Gastroesophageal sphincter (tissue), 4 donors: ENCODE measurements around the gene FOXO3. TPM values are rescaled to one million over a fixed set of nuclear protein-coding genes. Genes with fewer than 3 reads are reported as not detected.
"Not testable (repeated sequence)": the region's sequence is repeated elsewhere in the genome, so short reads cannot be mapped to it uniquely, and the experiment has no call there.

Experiments
- ATAC-seq: fragments of 150-250 bp; one replicate; pipeline ENCODE4 v1.9.1; 2016; ENCODE audit warnings: mild to moderate bottlenecking, moderate library complexity
- H3K27ac ChIP-seq, 4 donors: fragments of 200-600 bp; sonication (generic) in 3 of 4; 1 replicate in 3 of 4; 2 replicates in 1 of 4; pipeline ENCODE4 v1.5.1; 2016 to 2019
- H3K27me3 ChIP-seq: fragments of 200-600 bp; sonication (generic); one replicate; pipeline ENCODE4 v1.5.1; 2019
- H3K36me3 ChIP-seq, 2 donors: fragments of 200-600 bp; sonication (generic); one replicate each; pipeline ENCODE4 v1.5.1; 2019; ENCODE audit warnings: control low read depth in 1 of 2
- H3K4me1 ChIP-seq, 3 donors: fragments of 200-600 bp; sonication (generic); 1 replicate in 2 of 3; 2 replicates in 1 of 3; pipeline ENCODE4 v1.5.1; 2016 to 2019; ENCODE audit warnings: control low read depth in 2 of 3
- H3K4me3 ChIP-seq, 2 donors: fragments of 200-600 bp; sonication (generic); one replicate each; pipeline ENCODE4 v1.5.1; 2019; ENCODE audit warnings: mild to moderate bottlenecking in 1 of 2, moderate library complexity in 1 of 2
- H3K9me3 ChIP-seq, 3 donors: fragments of 200-600 bp; sonication (generic); one replicate each; pipeline ENCODE4 v1.5.1; 2017 to 2019; ENCODE audit warnings: control low read depth in 2 of 3
- CTCF ChIP-seq, 4 experiments: fragments of 200-600 bp in 2 of 4; fragments of 450-650 bp in 2 of 4; sonication (generic) in 1 of 4; IDR thresholded peaks; one replicate each; pipeline ENCODE4 v1.5.1; 2017 to 2019; ENCODE audit warnings: antibody characterized with exemption in 4 of 4, mild to moderate bottlenecking in 2 of 4, moderate library complexity in 2 of 4
- EP300 ChIP-seq: sonication (generic); formaldehyde crosslinking; IDR thresholded peaks from one replicate; pipeline ENCODE4 v1.6.1; 2017; ENCODE audit warnings: antibody characterized with exemption, mild to moderate bottlenecking
- POLR2A ChIP-seq, 2 donors: fragments of 450-650 bp; IDR thresholded peaks; one replicate each; pipeline ENCODE4 v1.6.1; 2017; ENCODE audit warnings: antibody characterized with exemption in 2 of 2, mild to moderate bottlenecking in 2 of 2, moderate library complexity in 1 of 2
- POLR2AphosphoS5 ChIP-seq: sonication (generic); formaldehyde crosslinking; IDR thresholded peaks from one replicate; pipeline ENCODE4 v1.6.1; 2017; ENCODE audit warnings: antibody characterized with exemption
- WGBS, 2 donors: methylation state at CpG; one replicate each; pipeline ENCODE4 v1.1.5; 2018; ENCODE audit warnings: low coverage in 1 of 2; 5-methylcytosine and 5-hydroxymethylcytosine counted together
- total RNA-seq, 4 donors: library from RNA; depleted of rRNA; stranded (reverse); fragments of >200 nt; gene quantifications; one replicate each; pipeline ENCODE4 v1.1.0, GENCODE V29; 2016

The FOXO3 gene
- total RNA-seq, 4 donors from 2014 or later: 93.7 to 122 (median 114) TPM

DNA sequence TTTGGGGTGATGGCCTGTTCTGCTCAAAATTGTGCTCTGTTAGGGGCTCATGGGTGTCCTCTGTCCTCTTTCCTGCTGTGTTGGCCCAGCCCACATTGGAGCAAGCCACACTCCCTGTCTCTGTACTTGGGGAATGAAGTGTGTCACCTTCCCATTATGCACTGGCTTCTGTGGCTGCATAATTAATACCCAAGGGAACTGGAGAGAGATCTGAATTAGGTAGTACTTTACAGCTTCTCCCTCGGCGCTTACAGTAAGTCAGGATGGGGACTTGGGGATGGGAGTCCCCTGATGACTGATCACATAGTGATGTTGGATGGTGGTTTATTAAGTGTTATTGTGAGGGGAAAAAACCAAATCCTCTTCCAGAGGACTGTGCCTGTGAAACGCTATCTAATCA lies 116.6 kb downstream of the FOXO3 start:
- no peak for ATAC-seq
- Histone ChIP-seq H3K36me3 (peaks cover 0 to 18% of the 10 kb centered on the region in 2 donors), H3K4me3 (no peak overlapping the region), H3K27ac (peak overlapping the region in 1 of 4 donors; percentile 9), H3K4me1 (peaks cover 15 to 59% (median 19%) of the 10 kb centered on the region in 3 donors), H3K9me3 (no peaks in the 10 kb centered on the region), H3K27me3 (no peaks in the 10 kb centered on the region)
- WGBS, 2 donors: 71 to 100% methylated on average over 1 to 3 of the region's 3 CpGs
- no peak for TF ChIP-seq POLR2AphosphoS5
- no peak for TF ChIP-seq EP300

GRCh38 chr6:108677894-108678293 lies 117.2 kb downstream of the FOXO3 start:
- TF ChIP-seq EP300: no peak
- TF ChIP-seq CTCF (IDR thresholded peaks at IDR 0.05): no peak
- TF ChIP-seq POLR2A (IDR thresholded peaks at IDR 0.05): no peak
- no peak for TF ChIP-seq POLR2AphosphoS5
- no peaks in the 10 kb centered on the region for H3K9me3 ChIP-seq
- ATAC-seq: no peak
- peaks cover 15 to 54% (median 16%) of the 10 kb centered on the region in 3 donors for H3K4me1 ChIP-seq
- H3K27me3 ChIP-seq: no peaks in the 10 kb centered on the region
- H3K27ac ChIP-seq: no peak overlapping the region
- H3K36me3 ChIP-seq: peaks cover 0 to 21% of the 10 kb centered on the region in 2 donors
- H3K4me3 ChIP-seq: no peak overlapping the region
- 70 to 94% methylated on average over 1 of the region's 1 CpG for WGBS, 2 donors

DNA sequence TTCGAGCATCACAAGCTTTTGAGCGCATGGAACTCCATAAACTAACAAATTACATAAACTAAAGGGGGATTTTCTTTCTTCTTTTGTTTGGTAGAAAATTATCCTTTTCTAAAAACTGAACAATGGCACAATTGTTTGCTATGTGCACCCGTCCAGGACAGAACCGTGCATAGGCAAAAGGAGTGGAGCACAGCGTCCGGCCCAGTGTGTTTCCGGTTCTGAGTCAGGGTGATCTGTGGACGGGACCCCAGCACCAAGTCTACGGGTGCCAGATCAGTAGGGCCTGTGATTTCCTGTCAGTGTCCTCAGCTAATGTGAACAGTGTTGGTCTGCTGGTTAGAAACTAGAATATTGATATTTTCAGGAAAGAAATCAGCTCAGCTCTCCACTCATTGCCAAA lies 119.6 kb downstream of the FOXO3 start:
- not testable (repeated sequence) for H3K27me3 ChIP-seq, ATAC-seq, H3K27ac ChIP-seq, H3K9me3 ChIP-seq, H3K4me3 ChIP-seq
- WGBS, 2 donors: 72 to 92% methylated on average over 5 to 7 of the region's 9 CpGs
- Histone ChIP-seq H3K4me1 (peaks cover 9 to 42% (median 10%) of the 10 kb centered on the region in 3 donors), H3K36me3 (peaks cover 0 to 23% of the 10 kb centered on the region in 2 donors)

DNA sequence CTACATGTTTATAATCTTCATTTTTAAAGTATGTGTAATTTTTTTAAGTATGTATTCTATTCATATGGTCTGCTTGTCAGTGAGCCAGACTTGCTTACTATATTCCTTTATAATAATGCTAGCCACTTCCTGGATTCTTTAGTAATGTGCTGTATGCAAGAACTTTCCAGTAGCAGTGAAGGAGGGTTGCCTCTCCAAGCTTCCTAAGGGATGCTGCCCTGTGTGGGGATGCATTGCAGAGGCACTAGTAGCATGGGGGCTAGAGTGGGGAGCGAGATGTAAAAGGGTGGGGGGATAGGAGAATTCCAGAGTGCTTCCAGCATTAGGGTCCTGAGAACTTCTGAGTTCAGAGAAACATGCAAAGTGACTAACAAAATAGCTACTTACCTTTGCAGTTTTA lies 121.0 kb downstream of the FOXO3 start:
- WGBS, 2 donors: 100% methylated on average over 1 of the region's 1 CpG
- not testable (repeated sequence) for ATAC-seq, H3K9me3 ChIP-seq, H3K27me3 ChIP-seq, H3K27ac ChIP-seq, H3K4me3 ChIP-seq
- H3K36me3 ChIP-seq: peaks cover 0 to 37% of the 10 kb centered on the region in 2 donors
- H3K4me1 ChIP-seq: peaks cover 3 to 39% (median 5%) of the 10 kb centered on the region in 3 donors

DNA sequence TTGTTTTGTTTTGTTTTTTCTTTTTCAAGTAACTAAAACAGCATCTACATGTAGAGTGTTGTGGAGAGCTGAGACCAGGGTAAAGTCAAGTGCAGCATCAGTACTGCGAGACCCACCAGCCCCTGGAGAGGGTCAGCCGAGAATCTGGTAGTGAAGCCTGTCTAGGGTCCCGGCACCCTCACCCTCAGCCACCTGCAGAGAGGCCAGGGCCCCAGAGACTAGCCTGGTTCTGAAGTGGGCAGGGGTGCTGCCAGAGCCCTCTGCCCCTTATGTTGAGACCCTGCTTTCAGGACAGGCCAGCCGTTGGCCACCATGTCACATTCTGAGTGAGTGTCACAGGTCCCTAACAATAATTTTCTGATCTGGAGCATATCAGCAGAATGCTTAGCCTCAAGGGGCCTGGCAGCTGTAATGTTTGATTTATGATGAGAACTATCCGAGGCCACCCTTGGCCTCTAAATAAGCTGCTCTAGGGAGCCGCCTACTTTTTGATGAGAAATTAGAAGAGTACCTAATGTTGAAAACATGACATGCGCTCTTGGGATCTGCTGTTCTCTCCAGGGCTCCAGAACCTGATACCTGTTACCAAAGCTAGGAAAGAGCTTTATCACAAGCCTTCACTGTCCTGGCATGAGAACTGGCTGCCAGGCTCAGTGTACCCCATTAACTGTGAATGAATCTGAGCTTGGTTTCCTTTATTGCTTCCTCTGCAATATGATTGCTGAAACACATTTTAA lies 121.8 kb downstream of the FOXO3 start:
- WGBS, 2 donors: 100% methylated on average over 1 of the region's 7 CpGs; no CpG with 5 or more reads in 1 of the 2 donors
- H3K27ac ChIP-seq, H3K27me3 ChIP-seq, H3K9me3 ChIP-seq, ATAC-seq, H3K4me3 ChIP-seq: not testable (repeated sequence)
- Histone ChIP-seq H3K36me3 (peaks cover 0 to 45% of the 10 kb centered on the region in 2 donors), H3K4me1 (peaks cover 0 to 31% (median 3%) of the 10 kb centered on the region in 3 donors)

DNA sequence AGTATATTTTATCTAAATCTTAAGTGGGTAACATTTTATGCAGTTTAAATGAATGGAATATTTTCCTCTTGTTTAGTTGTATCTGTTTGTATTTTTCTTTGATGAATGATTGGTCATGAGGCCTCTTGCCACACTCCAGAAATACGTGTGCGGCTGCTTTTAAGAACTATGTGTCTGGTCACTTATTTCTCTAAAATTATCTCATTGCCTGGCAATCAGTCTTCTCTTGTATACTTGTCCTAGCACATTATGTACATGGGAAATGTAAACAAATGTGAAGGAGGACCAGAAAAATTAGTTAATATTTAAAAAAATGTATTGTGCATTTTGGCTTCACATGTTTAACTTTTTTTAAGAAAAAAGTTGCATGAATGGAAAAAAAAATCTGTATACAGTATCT lies 123.3 kb downstream of the FOXO3 start:
- 76 to 88% methylated on average over 2 of the region's 2 CpGs for WGBS, 2 donors

DNA sequence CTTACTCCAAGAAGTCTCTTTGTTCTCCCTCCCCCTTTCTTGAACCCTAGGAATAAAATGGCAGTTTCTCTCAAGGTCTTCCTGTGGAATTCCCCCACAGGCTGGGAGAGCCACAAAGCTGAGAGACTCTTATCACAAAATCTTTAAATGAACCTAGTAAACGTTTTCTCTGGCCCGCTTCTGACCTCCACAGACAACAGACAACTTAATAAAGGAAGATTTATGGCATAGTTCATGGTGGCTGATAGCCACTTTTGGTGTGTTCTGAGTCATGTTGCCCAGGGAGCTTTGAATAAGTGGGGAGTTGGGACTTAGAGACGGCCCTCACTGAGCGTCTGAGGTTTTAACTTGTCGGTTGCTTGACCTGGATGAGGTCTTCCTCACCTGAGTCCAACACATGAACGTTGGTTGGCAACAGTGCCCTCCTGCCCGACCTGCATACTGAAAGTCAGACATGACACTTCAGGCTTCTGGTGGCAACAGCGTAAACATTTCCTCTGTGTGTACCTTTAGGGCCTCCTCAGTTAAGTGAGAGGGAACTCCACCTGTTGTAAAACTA lies 124.1 kb downstream of the FOXO3 start:
- peaks cover 0 to 43% of the 10 kb centered on the region in 2 donors for H3K36me3 ChIP-seq
- H3K4me3 ChIP-seq: no peak overlapping the region
- peaks cover 6 to 45% (median 9%) of the 10 kb centered on the region in 3 donors for H3K4me1 ChIP-seq
- 44 to 70% methylated on average over 2 to 4 of the region's 8 CpGs for WGBS, 2 donors
- no peak for TF ChIP-seq POLR2AphosphoS5
- no peak for TF ChIP-seq POLR2A (IDR thresholded peaks at IDR 0.05)
- TF ChIP-seq CTCF (IDR thresholded peaks at IDR 0.05): no peak
- TF ChIP-seq EP300: no peak
- no peaks in the 10 kb centered on the region for H3K27me3 ChIP-seq
- no peak for ATAC-seq
- H3K9me3 ChIP-seq: no peaks in the 10 kb centered on the region
- no peak overlapping the region for H3K27ac ChIP-seq

More for the DNA sequence above, 123.3 kb downstream of the FOXO3 start:
- H3K4me3 ChIP-seq, H3K27me3 ChIP-seq, H3K9me3 ChIP-seq, H3K27ac ChIP-seq, ATAC-seq: not testable (repeated sequence)
- peaks cover 3 to 36% (median 6%) of the 10 kb centered on the region in 3 donors for H3K4me1 ChIP-seq
- H3K36me3 ChIP-seq: peaks cover 0 to 50% of the 10 kb centered on the region in 2 donors
